Subcutaneous abdominal adipose tissue (tissue), 5 donors: ENCODE measurements around the gene ZNF70.
A peak's percentile ranks its signal among the peaks of the same experiment; 100 is the strongest.

Source experiments
- H3K27ac ChIP-seq: one replicate; pipeline ENCODE4 v1.7.0; 2013; ENCODE audit warnings: low read depth, mild to moderate bottlenecking, inconsistent platforms, low read length, moderate library complexity
- H3K27me3 ChIP-seq, 5 donors: one replicate each; pipeline ENCODE4 v1.7.0; 2013; ENCODE audit warnings: low read length in 5 of 5, inconsistent platforms in 1 of 5; ENCODE audit not compliant: control insufficient read depth in 5 of 5, insufficient read depth in 4 of 5
- H3K36me3 ChIP-seq, 5 donors: one replicate each; pipeline ENCODE4 v1.7.0; 2013; ENCODE audit warnings: low read length in 5 of 5; ENCODE audit not compliant: control insufficient read depth in 5 of 5, insufficient read depth in 5 of 5
- H3K4me1 ChIP-seq, 5 donors: one replicate each; pipeline ENCODE4 v1.7.0; 2013; ENCODE audit warnings: low read length in 5 of 5, mild to moderate bottlenecking in 3 of 5, moderate library complexity in 1 of 5; ENCODE audit not compliant: control insufficient read depth in 5 of 5, insufficient read depth in 5 of 5
- H3K4me3 ChIP-seq, 5 donors: one replicate each; pipeline ENCODE4 v1.7.0; 2013; ENCODE audit warnings: low read length in 5 of 5, low read depth in 1 of 5
- H3K9ac ChIP-seq, 5 donors: one replicate each; pipeline ENCODE4 v1.7.0; 2013; ENCODE audit warnings: low read length in 5 of 5, mild to moderate bottlenecking in 4 of 5, moderate library complexity in 3 of 5
- H3K9me3 ChIP-seq, 5 donors: one replicate each; pipeline ENCODE4 v1.7.0; 2013; ENCODE audit warnings: low read length in 5 of 5; ENCODE audit not compliant: control insufficient read depth in 5 of 5
- donor health status: healthy.
- donor health status: healthy.
- donor health status: healthy.
- donor health status: healthy.
- donor health status: healthy.

ZNF70 gene

GRCh38 chr22:23779731-23780130 lies 28.8 kb upstream of the ZNF70 start:
- peaks cover 8 to 26% (median 13%) of the 10 kb centered on the region in 5 donors for H3K4me1 ChIP-seq
- H3K36me3 ChIP-seq: no peaks in the 10 kb centered on the region
- H3K9me3 ChIP-seq: no peaks in the 10 kb centered on the region
- no peak overlapping the region for H3K9ac ChIP-seq
- H3K4me3 ChIP-seq: no peak overlapping the region
- no peaks in the 10 kb centered on the region for H3K27me3 ChIP-seq
- H3K27ac ChIP-seq: no peak overlapping the region

- H3K4me3 ChIP-seq: no peak overlapping the region
- H3K36me3 ChIP-seq: no peaks in the 10 kb centered on the region
- no peaks in the 10 kb centered on the region for H3K9me3 ChIP-seq
- H3K27me3 ChIP-seq: no peaks in the 10 kb centered on the region
- peaks cover 8 to 32% (median 19%) of the 10 kb centered on the region in 5 donors for H3K4me1 ChIP-seq
- no peak overlapping the region for H3K9ac ChIP-seq
- H3K27ac ChIP-seq: no peak overlapping the region
Measured at GRCh38 chr22:23779083-23779482, 28.2 kb upstream of the ZNF70 start.

- H3K27me3 ChIP-seq: no peaks in the 10 kb centered on the region
- H3K4me3 ChIP-seq: no peak overlapping the region
- no peaks in the 10 kb centered on the region for H3K9me3 ChIP-seq
- no peaks in the 10 kb centered on the region for H3K36me3 ChIP-seq
- H3K4me1 ChIP-seq: peaks cover 8 to 38% (median 25%) of the 10 kb centered on the region in 5 donors
- H3K27ac ChIP-seq: no peak overlapping the region
- no peak overlapping the region for H3K9ac ChIP-seq
Measured at GRCh38 chr22:23778577-23778900, 27.6 kb upstream of the ZNF70 start.

DNA sequence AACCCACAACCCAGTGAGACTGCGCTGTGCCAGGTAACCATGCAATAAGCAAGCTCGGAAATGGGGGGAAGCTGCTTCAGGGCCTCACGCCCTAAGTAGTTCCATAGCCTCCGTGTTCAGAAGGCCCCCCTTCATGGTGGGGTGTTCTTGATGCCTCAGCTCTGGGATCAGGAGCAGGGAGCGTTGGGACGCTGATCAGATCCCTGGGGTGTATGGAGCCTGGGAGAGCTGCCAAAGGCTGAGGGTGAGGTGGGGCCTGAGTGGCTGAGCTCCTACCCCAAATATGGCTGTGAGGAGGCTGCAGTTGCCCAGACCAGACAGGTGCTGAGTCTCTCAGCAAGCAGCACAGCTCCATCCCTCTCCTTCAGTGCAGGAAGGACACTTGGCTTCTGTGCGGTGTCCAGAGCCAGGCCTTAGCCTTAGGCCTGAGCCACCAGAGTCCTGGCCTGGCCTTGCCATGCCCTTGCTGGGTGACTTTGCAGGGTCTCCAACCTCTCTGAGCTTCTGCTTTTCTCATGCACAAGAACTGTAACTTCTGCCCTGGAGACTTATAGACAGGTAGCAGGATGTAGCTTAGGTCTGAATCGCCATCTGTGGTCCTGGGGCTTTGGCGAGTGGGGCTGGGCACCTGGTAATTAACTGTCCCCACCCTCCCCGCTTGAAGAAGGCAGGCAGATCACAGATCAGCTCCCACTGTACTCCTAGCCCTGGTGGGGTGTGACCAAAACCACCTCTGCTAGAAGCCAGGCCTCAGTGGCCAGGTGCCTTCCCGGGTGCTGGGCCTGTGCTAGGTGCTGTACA lies 27.1 kb upstream of the ZNF70 start:
- Histone ChIP-seq H3K4me3 (no peak overlapping the region), H3K4me1 (peaks cover 8 to 43% (median 31%) of the 10 kb centered on the region in 5 donors), H3K9me3 (no peaks in the 10 kb centered on the region), H3K27ac (no peak overlapping the region), H3K27me3 (no peaks in the 10 kb centered on the region), H3K36me3 (no peaks in the 10 kb centered on the region), H3K9ac (no peak overlapping the region)

DNA sequence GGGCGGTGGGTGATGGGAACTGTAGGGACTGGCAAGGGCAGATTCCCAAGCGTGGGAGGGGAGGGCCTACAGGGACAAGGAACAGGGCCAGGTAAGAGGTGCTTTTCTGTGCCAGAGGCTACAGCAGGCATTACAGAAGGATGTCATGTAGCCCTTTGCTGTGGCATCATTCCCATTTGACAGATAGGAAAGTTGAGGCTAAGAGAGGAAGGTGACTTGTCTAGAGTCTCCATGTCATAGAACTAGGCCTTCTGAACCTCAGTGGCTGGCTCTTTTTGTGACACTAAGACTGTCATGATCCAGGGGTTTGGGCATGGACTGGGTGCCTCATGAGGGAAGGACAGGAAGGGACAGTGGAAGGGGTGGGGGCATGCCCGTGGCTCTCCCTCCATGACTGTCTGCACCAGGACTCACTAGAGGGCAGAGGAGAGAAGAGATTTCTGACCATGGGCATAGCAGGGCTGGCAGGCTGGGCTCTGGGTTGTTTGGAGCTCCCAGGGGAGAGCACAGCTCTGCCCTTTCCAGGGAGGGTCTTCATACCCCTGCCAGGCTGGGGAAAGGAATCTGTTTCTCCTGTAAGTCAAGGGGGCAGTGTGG lies 25.0 kb upstream of the ZNF70 start:
- Histone ChIP-seq H3K27me3 (no peaks in the 10 kb centered on the region), H3K27ac (no peak overlapping the region), H3K9ac (no peak overlapping the region), H3K36me3 (no peaks in the 10 kb centered on the region), H3K9me3 (no peaks in the 10 kb centered on the region), H3K4me1 (peaks cover 2 to 36% (median 30%) of the 10 kb centered on the region in 5 donors), H3K4me3 (no peak overlapping the region)

- Histone ChIP-seq H3K27me3 (no peaks in the 10 kb centered on the region), H3K27ac (no peak overlapping the region), H3K9ac (no peak overlapping the region)
Measured at GRCh38 chr22:23774922-23775436, 24.1 kb upstream of the ZNF70 start.

GRCh38 chr22:23774114-23774921 lies 23.4 kb upstream of the ZNF70 start:
- no peaks in the 10 kb centered on the region for H3K36me3 ChIP-seq
- H3K4me3 ChIP-seq: no peak overlapping the region
- no peak overlapping the region for H3K9ac ChIP-seq
- no peaks in the 10 kb centered on the region for H3K27me3 ChIP-seq
- H3K4me1 ChIP-seq: peaks cover 2 to 35% (median 30%) of the 10 kb centered on the region in 5 donors
- no peaks in the 10 kb centered on the region for H3K9me3 ChIP-seq
- H3K27ac ChIP-seq: no peak overlapping the region

More at GRCh38 chr22:23774922-23775436, 24.1 kb upstream of the ZNF70 start:
- Histone ChIP-seq H3K36me3 (no peaks in the 10 kb centered on the region), H3K4me1 (peaks cover 2 to 35% (median 30%) of the 10 kb centered on the region in 5 donors), H3K4me3 (no peak overlapping the region), H3K9me3 (no peaks in the 10 kb centered on the region)

GRCh38 chr22:23773483-23774113 lies 22.7 kb upstream of the ZNF70 start:
- Histone ChIP-seq H3K27me3 (no peaks in the 10 kb centered on the region), H3K9me3 (no peaks in the 10 kb centered on the region), H3K4me3 (peak overlapping the region in 2 of 5 donors; percentile 42 to 66), H3K9ac (peak overlapping the region in 2 of 5 donors; percentile 56 to 67), H3K36me3 (no peaks in the 10 kb centered on the region), H3K4me1 (peaks cover 2 to 40% (median 31%) of the 10 kb centered on the region in 5 donors), H3K27ac (no peak overlapping the region)

GRCh38 chr22:23772649-23773473 lies 21.9 kb upstream of the ZNF70 start, which contains the start of gene MMP11:
Gene MMP11, plus strand, starts transcription at chr22:23772849. Its CDS starts 22 bp downstream, at chr22:23772871.
- Histone ChIP-seq H3K9me3 (no peaks in the 10 kb centered on the region), H3K36me3 (no peaks in the 10 kb centered on the region), H3K27ac (no peak within 1 kb of the TSS), H3K4me3 (peak within 1 kb of the TSS; percentile 25 to 66 (median 53)), H3K9ac (peak within 1 kb of the TSS in 3 of 5 donors; percentile 60 to 67 (median 66)), H3K4me1 (peaks cover 2 to 47% (median 38%) of the 10 kb centered on the region in 5 donors), H3K27me3 (no peaks in the 10 kb centered on the region)
